Hematopoietic multipotent progenitor cell treated with erythropoietin and hydrocortisone succinate and interleukin-3 and kit ligand, for 15 days (in vitro differentiated cells): Measurements from ENCODE around the gene RFC4.
"Not testable (repeated sequence)": the region's sequence is repeated elsewhere in the genome, so short reads cannot be mapped to it uniquely, and the experiment has no call there.

Experiments
- DNase-seq: peaks from one replicate; pipeline ENCODE4 v3.0.0-alpha.2; 2015; ENCODE audit warnings: low spot score

The RFC4 gene

GRCh38 chr3:186825294-186825821 is 19.1 kb upstream of the RFC4 start:
- DNase-seq = peak; percentile 51

GRCh38 chr3:186824430-186825139 is 18.3 kb upstream of the RFC4 start:
- DNase-seq = no peak

- no peak for DNase-seq
Measured at GRCh38 chr3:186823386-186823785, 17.1 kb upstream of the RFC4 start.

- DNase-seq = not testable (repeated sequence)
Measured at GRCh38 chr3:186822388-186822759, 16.1 kb upstream of the RFC4 start.

- peak; percentile 78 for DNase-seq
Measured at GRCh38 chr3:186821429-186822387, 15.4 kb upstream of the RFC4 start.

GRCh38 chr3:186818956-186819355 is 12.7 kb upstream of the RFC4 start:
- DNase-seq = no peak

GRCh38 chr3:186818516-186818915 is 12.2 kb upstream of the RFC4 start:
- no peak for DNase-seq

- DNase-seq = no peak
Measured at GRCh38 chr3:186815435-186815834, 9.2 kb upstream of the RFC4 start.

GRCh38 chr3:186814100-186814499 is 7.8 kb upstream of the RFC4 start:
- no peak for DNase-seq

- DNase-seq = not testable (repeated sequence)
Measured at GRCh38 chr3:186811313-186811712, 5.0 kb upstream of the RFC4 start.

- DNase-seq = no peak
Measured at GRCh38 chr3:186810336-186810996, 4.2 kb upstream of the RFC4 start.

GRCh38 chr3:186807231-186807630 is 949 bp upstream of the RFC4 start:
- no peak for DNase-seq

GRCh38 chr3:186803447-186803846 is 2.8 kb downstream of the RFC4 start:
- not testable (repeated sequence) for DNase-seq

- no peak for DNase-seq
Measured at GRCh38 chr3:186802701-186803100, 3.6 kb downstream of the RFC4 start.

- no peak for DNase-seq
Measured at GRCh38 chr3:186800285-186800684, 6.0 kb downstream of the RFC4 start.

GRCh38 chr3:186798239-186798874 is 7.9 kb downstream of the RFC4 start:
- DNase-seq = no peak

- DNase-seq = no peak
Measured at GRCh38 chr3:186790261-186790981, 15.9 kb downstream of the RFC4 start.

GRCh38 chr3:186789554-186790260 is 16.6 kb downstream of the RFC4 start:
- DNase-seq = no peak

- DNase-seq = no peak
Measured at GRCh38 chr3:186788482-186789370, 17.6 kb downstream of the RFC4 start.
